Measurements from ENCODE around the gene MAP3K14.

- TF ChIP-seq SUZ12 (IDR thresholded peaks at IDR 0.05; ENCODE audit: extremely low read depth, insufficient read depth, insufficient read length) (no peak), ZNF274 (IDR thresholded peaks at IDR 0.05; ENCODE audit: low read depth, low read length) (no peak)
Measured at GRCh38 chr17:45227926-45228762, 88.7 kb downstream of the MAP3K14 start.
